ENCODE data around the gene SETD1B.

- no peak for TF ChIP-seq POLR2A (IDR thresholded peaks at IDR 0.05)
- TF ChIP-seq, protein P1, sequence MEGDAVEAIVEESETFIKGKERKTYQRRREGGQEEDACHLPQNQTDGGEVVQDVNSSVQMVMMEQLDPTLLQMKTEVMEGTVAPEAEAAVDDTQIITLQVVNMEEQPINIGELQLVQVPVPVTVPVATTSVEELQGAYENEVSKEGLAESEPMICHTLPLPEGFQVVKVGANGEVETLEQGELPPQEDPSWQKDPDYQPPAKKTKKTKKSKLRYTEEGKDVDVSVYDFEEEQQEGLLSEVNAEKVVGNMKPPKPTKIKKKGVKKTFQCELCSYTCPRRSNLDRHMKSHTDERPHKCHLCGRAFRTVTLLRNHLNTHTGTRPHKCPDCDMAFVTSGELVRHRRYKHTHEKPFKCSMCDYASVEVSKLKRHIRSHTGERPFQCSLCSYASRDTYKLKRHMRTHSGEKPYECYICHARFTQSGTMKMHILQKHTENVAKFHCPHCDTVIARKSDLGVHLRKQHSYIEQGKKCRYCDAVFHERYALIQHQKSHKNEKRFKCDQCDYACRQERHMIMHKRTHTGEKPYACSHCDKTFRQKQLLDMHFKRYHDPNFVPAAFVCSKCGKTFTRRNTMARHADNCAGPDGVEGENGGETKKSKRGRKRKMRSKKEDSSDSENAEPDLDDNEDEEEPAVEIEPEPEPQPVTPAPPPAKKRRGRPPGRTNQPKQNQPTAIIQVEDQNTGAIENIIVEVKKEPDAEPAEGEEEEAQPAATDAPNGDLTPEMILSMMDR (IDR thresholded peaks at IDR 0.05), result no peak
- TF ChIP-seq EP300 (IDR thresholded peaks at IDR 0.05), result no peak
These were observed 10.8 kb downstream of the SETD1B start for GRCh38 chr12:121814429-121815119.
